K562 (cell line): ENCODE data around the gene AFDN. TPM values are rescaled to one million over a fixed set of nuclear protein-coding genes. Genes with fewer than 3 reads are reported as not detected.

ENCODE experiments used
- ATAC-seq: fragments of 200-7000 bp; cut with Tn5 transposase; 3 replicates; pipeline ENCODE4 v1.9.1; 2020; ENCODE audit warnings: moderate library complexity
- BruUV-seq: library from RNA; stranded (reverse); fragments of 400-500 nt; replicated peaks from 2 replicates; lab custom pipeline; 2021; lab: Mats Ljungman, UMichigan
- CTCF ChIA-PET: fragments of 300-600 bp; formaldehyde crosslinking; extraction: SDS; loops from one replicate; lab custom pipeline; 2021; ENCODE audit warnings: low intra/inter-chr PET ratio; lab: Yijun Ruan, JAX
- POLR2A ChIA-PET: fragments of 300-600, 350-650 bp; sonication (Branson Sonifier 250); formaldehyde crosslinking; extraction: SDS; loops from one replicate; lab custom pipeline; 2021; ENCODE audit warnings: antibody characterized with exemption, inconsistent platforms; lab: Yijun Ruan, JAX
- DNase-seq, 4 experiments: peaks; one replicate each; pipeline versions ENCODE4 v3.0.0 to v3.0.0-alpha.2; 2011 to 2018; ENCODE audit warnings: low spot score in 3 of 4, mixed read lengths in 3 of 4; ENCODE audit errors: extremely low read depth in 1 of 4
- FAIRE-seq: peaks from 2 replicates; lab custom pipeline; 2011; peaks lifted over from hg19 to GRCh38; lab: Jason Lieb, UNC
- H2AFZ ChIP-seq: 2 replicates; pipeline ENCODE4 v1.6.0; 2011; ENCODE audit warnings: low read depth, low read length, control low read depth, inconsistent platforms
- H3K27ac ChIP-seq: fragments of 200-600 bp; 3 replicates; pipeline ENCODE4 v1.8.0; 2011; ENCODE audit warnings: low read depth, mild to moderate bottlenecking, control low read depth, inconsistent platforms, low read length, moderate library complexity, mixed read lengths; ENCODE audit errors: extremely low read depth
- H3K27me3 ChIP-seq, 2 experiments: fragments of 300-600 bp in 1 of 2; 2 replicates in 1 of 2; 3 replicates in 1 of 2; pipeline versions ENCODE4 v1.6.0 to v1.8.0; 2011; ENCODE audit warnings: inconsistent platforms in 2 of 2, low read length in 2 of 2, mild to moderate bottlenecking in 1 of 2, mixed read lengths in 1 of 2, moderate library complexity in 1 of 2; ENCODE audit not compliant: control insufficient read depth in 2 of 2, insufficient read depth in 2 of 2
- H3K36me3 ChIP-seq: fragments of 300-600 bp; 3 replicates; pipeline ENCODE4 v1.8.0; 2011; ENCODE audit warnings: mild to moderate bottlenecking, low read length, inconsistent platforms; ENCODE audit not compliant: control insufficient read depth, insufficient read depth
- H3K4me1 ChIP-seq, 2 experiments: fragments of 200-600 bp in 1 of 2; replicated peaks in 1 of 2; 2 replicates in 1 of 2; 3 replicates in 1 of 2; pipeline versions ENCODE4 v1.5.1 to v1.8.0; 2011; ENCODE audit warnings: inconsistent platforms in 2 of 2, low read length in 2 of 2, mild to moderate bottlenecking in 1 of 2, mixed read lengths in 1 of 2, moderate library complexity in 1 of 2; ENCODE audit not compliant: control insufficient read depth in 2 of 2, insufficient read depth in 2 of 2
- H3K4me2 ChIP-seq: 2 replicates; pipeline ENCODE4 v1.6.1; 2011; ENCODE audit warnings: low read length, control low read depth, inconsistent platforms, mixed read lengths; ENCODE audit not compliant: insufficient read depth
- H3K4me3 ChIP-seq: fragments of 200-600 bp; sonication (generic), shearing (Covaris generic); 2 replicates; pipeline ENCODE4 v1.5.1; 2016; ENCODE audit warnings: control low read depth, inconsistent platforms
- H3K79me2 ChIP-seq: fragments of 200-600 bp; 3 replicates; pipeline ENCODE4 v1.8.0; 2011; ENCODE audit warnings: low read length, inconsistent platforms; ENCODE audit not compliant: control insufficient read depth, insufficient read depth
- H3K9ac ChIP-seq, 2 experiments: 2 replicates each; pipeline versions ENCODE4 v1.6.0 to v1.6.1; 2011; ENCODE audit warnings: low read depth in 2 of 2, low read length in 2 of 2, control low read depth in 1 of 2, inconsistent platforms in 1 of 2, mild to moderate bottlenecking in 1 of 2, mixed read lengths in 1 of 2; ENCODE audit not compliant: insufficient read depth in 1 of 2
- H3K9me1 ChIP-seq: one replicate; pipeline ENCODE4 v1.6.0; 2011; ENCODE audit warnings: inconsistent platforms, mild to moderate bottlenecking, low read length, moderate library complexity; ENCODE audit not compliant: control insufficient read depth, insufficient read depth
- H3K9me3 ChIP-seq: replicated peaks from 2 replicates; pipeline ENCODE4 v1.5.1; 2011; ENCODE audit warnings: low read depth, low read length, inconsistent platforms; ENCODE audit not compliant: control insufficient read depth, insufficient read depth
- H4K20me1 ChIP-seq: replicated peaks from 2 replicates; pipeline ENCODE4 v1.6.1; 2011; ENCODE audit warnings: low read length, inconsistent platforms, mixed read lengths; ENCODE audit not compliant: control insufficient read depth, insufficient read depth
- BHLHE40 ChIP-seq: IDR thresholded peaks from 2 replicates; pipeline ENCODE4 v1.6.1; 2011; ENCODE audit warnings: low read length, improper control_type of control experiment
- FOXK1 ChIP-seq: sonication (generic); formaldehyde crosslinking; IDR thresholded peaks from 2 replicates; pipeline ENCODE4 v1.8.0; 2022; ENCODE audit warnings: missing genetic modification reagents, mild to moderate bottlenecking, borderline replicate concordance
- FOXK2 ChIP-seq, 2 experiments: fragments of 450-650 bp; IDR thresholded peaks in 1 of 2; conservative IDR thresholded peaks in 1 of 2; 2 replicates each; pipeline ENCODE4 v1.6.1; 2016; ENCODE audit warnings: low read depth in 2 of 2, mild to moderate bottlenecking in 1 of 2
- MED1 ChIP-seq: sonication (generic); formaldehyde crosslinking; IDR thresholded peaks from 2 replicates; pipeline ENCODE4 v1.8.1; 2023; ENCODE audit warnings: missing genetic modification reagents, borderline replicate concordance
- MIER1 ChIP-seq: fragments of 450-650 bp; IDR thresholded peaks from 2 replicates; pipeline ENCODE4 v1.6.1; 2016; ENCODE audit warnings: antibody characterized with exemption, mild to moderate bottlenecking, low read depth
- MXI1 ChIP-seq: IDR thresholded peaks from 2 replicates; pipeline ENCODE4 v1.6.1; 2011; ENCODE audit warnings: low read depth, mild to moderate bottlenecking, improper control_type of control experiment, low read length
- POU5F1 ChIP-seq: fragments of 150-350 bp; IDR thresholded peaks from 2 replicates; pipeline ENCODE4 v1.6.1; 2014; ENCODE audit warnings: borderline replicate concordance, low read length, low read depth, mild to moderate bottlenecking; ENCODE audit not compliant: partially characterized antibody
- RFX1 ChIP-seq: fragments of 450-650 bp; IDR thresholded peaks from 2 replicates; pipeline ENCODE4 v1.6.1; 2016; ENCODE audit warnings: mild to moderate bottlenecking, moderate library complexity
- SMAD4 ChIP-seq: fragments of 250-450 bp; sonication (Bioruptor Pico); conservative IDR thresholded peaks from 2 replicates; pipeline ENCODE4 v1.8.0; 2021; ENCODE audit warnings: inconsistent platforms, mild to moderate bottlenecking, moderate library complexity
- SNRNP70 ChIP-seq: fragments of 200-400 bp; formaldehyde crosslinking; optimal IDR thresholded peaks from 2 replicates; pipeline ENCODE3; 2017; ENCODE audit warnings: low read depth, low read length
- SREBF2 ChIP-seq: sonication (generic); formaldehyde crosslinking; IDR thresholded peaks from 2 replicates; pipeline ENCODE4 v1.4.0; 2020; ENCODE audit warnings: mild to moderate bottlenecking, missing genetic modification reagents
- TBL1XR1 ChIP-seq, 2 experiments: IDR thresholded peaks; 2 replicates each; pipeline ENCODE4 v1.6.1; 2012; ENCODE audit warnings: improper control_type of control experiment in 2 of 2, low read length in 2 of 2, mild to moderate bottlenecking in 1 of 2
- ZFX ChIP-seq: sonication (generic); formaldehyde crosslinking; IDR thresholded peaks from 2 replicates; pipeline ENCODE4 v1.8.0; 2022; ENCODE audit warnings: mild to moderate bottlenecking, missing genetic modification reagents, moderate library complexity
- ZNF253 ChIP-seq: fragments of 250-450 bp; sonication (Bioruptor Pico); conservative IDR thresholded peaks from 2 replicates; pipeline ENCODE4 v1.6.1; 2021; ENCODE audit warnings: mild to moderate bottlenecking
- ZNF589 ChIP-seq: fragments of 200-800 bp; sonication (Bioruptor generic); IDR thresholded peaks from 2 replicates; pipeline ENCODE4 v1.6.1; 2016; ENCODE audit warnings: low read depth, missing genetic modification characterization, missing compliant biosample characterization
- WGBS: fragments of 100-300 bp; shearing (Covaris generic); methylation state at CpG from one replicate; pipeline ENCODE4 v1.1.6; 2016; ENCODE audit warnings: low coverage, mixed read lengths; ENCODE audit not compliant: insufficient coverage; ENCODE audit errors: missing lambda C conversion rate; 5-methylcytosine and 5-hydroxymethylcytosine counted together
- in situ Hi-C: fragments of 300-500 bp; cut with MboI; formaldehyde crosslinking; loops from 4 replicates; pipeline ENCODE4 v1.15.0; 2018; ENCODE audit warnings: inconsistent platforms, mixed read lengths
- intact Hi-C: fragments of 100-400 bp; cut with micrococcal nuclease; formaldehyde crosslinking; loops from 2 replicates; pipeline ENCODE4 v1.14.2; 2022
- polyA plus RNA-seq, 8 experiments: library from polyadenylated mRNA; depleted of rRNA in 4 of 8; stranded (reverse) in 5 of 8; unstranded in 3 of 8; fragments of >200 nt; fragmentation: Nextera tagmentation in 2 of 8; fragmentation: Illumina TruSeq in 1 of 8; extraction: Ambion mirVana in 2 of 8; extraction: Trizol in 1 of 8; gene quantifications; 2 replicates each; pipeline versions ENCODE4 v1.2.1 to v1.2.3, GENCODE V29; 2011 to 2014; ENCODE audit warnings: inconsistent platforms in 1 of 8, missing spikeins in 1 of 8
- total RNA-seq, 7 experiments: library from RNA; depleted of rRNA in 6 of 7; stranded (reverse); fragments of >200 nt in 6 of 7; fragmentation: Illumina TruSeq in 2 of 7; extraction: Trizol in 2 of 7; gene quantifications; 2 replicates each; pipeline versions ENCODE4 v1.2.1 to v1.2.3, GENCODE V29; 2011 to 2021; ENCODE audit warnings: low replicate concordance in 1 of 7
- TF ChIP-seq, protein P1 (sequence below): sonication (generic); formaldehyde crosslinking; IDR thresholded peaks from 2 replicates; pipeline ENCODE4 v1.8.0; 2022; ENCODE audit warnings: missing genetic modification reagents, mild to moderate bottlenecking, borderline replicate concordance

The AFDN gene
- total and polyA plus RNA-seq, 9 of the 15 experiments (the other 6 are each of a cell fraction or from before 2014, with no cell fraction given), result 7.2 to 129 (median 105) TPM

GRCh38 chr6:167954151-167954550 lies 127.4 kb downstream of the AFDN start:
- in situ Hi-C loops, result no loop called here

DNA sequence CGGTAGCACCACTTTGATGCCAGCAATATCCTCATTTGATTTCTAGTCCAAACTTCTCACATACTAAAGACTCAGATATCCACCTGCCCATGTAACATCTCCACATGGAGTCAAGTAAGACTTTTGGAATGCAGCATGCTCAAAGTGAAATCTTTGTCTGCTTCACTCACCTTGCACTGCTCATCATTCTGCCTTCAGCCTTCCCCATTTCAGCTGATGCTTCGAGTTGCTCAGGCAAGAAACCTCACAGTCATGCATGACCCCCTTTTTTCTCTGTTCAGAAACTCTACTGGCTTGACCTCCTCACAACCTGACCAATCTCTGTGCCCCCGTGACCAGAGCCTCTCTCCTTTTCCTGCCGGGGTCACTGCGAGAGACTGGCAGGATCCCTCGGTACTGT lies 129.8 kb downstream of the AFDN start:
- intact Hi-C loops, result no loop called here
- TF ChIP-seq, protein P1, sequence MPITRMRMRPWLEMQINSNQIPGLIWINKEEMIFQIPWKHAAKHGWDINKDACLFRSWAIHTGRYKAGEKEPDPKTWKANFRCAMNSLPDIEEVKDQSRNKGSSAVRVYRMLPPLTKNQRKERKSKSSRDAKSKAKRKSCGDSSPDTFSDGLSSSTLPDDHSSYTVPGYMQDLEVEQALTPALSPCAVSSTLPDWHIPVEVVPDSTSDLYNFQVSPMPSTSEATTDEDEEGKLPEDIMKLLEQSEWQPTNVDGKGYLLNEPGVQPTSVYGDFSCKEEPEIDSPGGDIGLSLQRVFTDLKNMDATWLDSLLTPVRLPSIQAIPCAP (CRISPR knock-in tag), result no peak
- no peak for TF ChIP-seq RFX1
- no peak for TF ChIP-seq FOXK2 (conservative IDR thresholded peaks at IDR 0.05 in 1 of 2, IDR thresholded peaks at IDR 0.05 in 1 of 2; ENCODE audit: low read depth in 2 of 2)
- no peak for TF ChIP-seq MED1 (CRISPR knock-in tag)
- no peak for TF ChIP-seq ZFX (CRISPR knock-in tag)
- TF ChIP-seq BHLHE40, result no peak
- TF ChIP-seq MIER1, result no peak
- TF ChIP-seq SNRNP70, result no peak
- no peak for TF ChIP-seq ZNF589 (CRISPR knock-in tag)
- no peak for TF ChIP-seq FOXK1 (CRISPR knock-in tag)
- TF ChIP-seq SREBF2 (CRISPR knock-in tag), result no peak
- TF ChIP-seq POU5F1, result no peak
- no peak for TF ChIP-seq TBL1XR1 (IDR thresholded peaks at IDR 0.05; ENCODE audit: low read length in 2 of 2)
- TF ChIP-seq ZNF253 (CRISPR knock-in tag), result no peak
- no peak for TF ChIP-seq SMAD4 (CRISPR knock-in tag)

More at GRCh38 chr6:167954151-167954550, 127.4 kb downstream of the AFDN start:
- H3K9me1 ChIP-seq, result no peaks in the 10 kb centered on the region
- no peaks in the 10 kb centered on the region for H3K27me3 ChIP-seq
- H3K4me2 ChIP-seq, result no peak overlapping the region
- no peaks in the 10 kb centered on the region for H3K79me2 ChIP-seq
- no peak for ATAC-seq
- H2AFZ ChIP-seq, result no peak overlapping the region
- peaks cover 0 to 5% of the 10 kb centered on the region in 2 experiments; a peak in 1 of 5 replicates for H3K4me1 ChIP-seq
- CTCF ChIA-PET, result no interaction called here
- 0 out of 2 replicates have a peak, but pooled peaks cover 5% of the 10 kb centered on the region for H4K20me1 ChIP-seq
- intact Hi-C loops, result no loop called here
- H3K4me3 ChIP-seq, result no peak overlapping the region
- no peaks in the 10 kb centered on the region for H3K9me3 ChIP-seq
- no TSS peak for BruUV-seq
- FAIRE-seq, result no peak
- no peak overlapping the region for H3K27ac ChIP-seq
- POLR2A ChIA-PET, result interaction anchor here (1.5 kb wide), 1 partner anchor 9 kb away, joined by 3 read pairs; no protein-coding TSS in a partner anchor
- peaks cover 70% of the 10 kb centered on the region for H3K36me3 ChIP-seq
- WGBS, result 90% methylated on average over 3 of the region's 3 CpGs
- TF ChIP-seq MXI1, result no peak
- no peak overlapping the region for H3K9ac ChIP-seq
- no peak for DNase-seq

More for the DNA sequence above, 129.8 kb downstream of the AFDN start:
- no peak overlapping the region for H3K9ac ChIP-seq
- H3K4me3 ChIP-seq, result no peak overlapping the region
- no peaks in the 10 kb centered on the region for H3K9me3 ChIP-seq
- H2AFZ ChIP-seq, result no peak overlapping the region
- FAIRE-seq (no peak), DNase-seq (no peak), ATAC-seq (no peak)
- H3K27me3 ChIP-seq, result no peaks in the 10 kb centered on the region
- BruUV-seq, result no TSS peak
- H4K20me1 ChIP-seq, result 0 out of 2 replicates have a peak, but pooled peaks cover 5% of the 10 kb centered on the region
- 89% methylated on average over 6 of the region's 6 CpGs for WGBS
- H3K36me3 ChIP-seq, result peaks cover 52% of the 10 kb centered on the region
- no peaks in the 10 kb centered on the region for H3K79me2 ChIP-seq
- H3K4me1 ChIP-seq, result peaks cover 0 to 5% of the 10 kb centered on the region in 2 experiments; a peak in 1 of 5 replicates
- no peak overlapping the region for H3K4me2 ChIP-seq
- ChIA-PET CTCF (no interaction called here), POLR2A (no interaction called here)
- H3K9me1 ChIP-seq, result no peaks in the 10 kb centered on the region
- in situ Hi-C loops, result no loop called here
- no peak overlapping the region for H3K27ac ChIP-seq
